ENCODE measurements around the gene MUSK. TPM values are rescaled to one million over a fixed set of nuclear protein-coding genes. Genes with fewer than 3 reads are reported as not detected.

MUSK gene
- total RNA-seq, 1 donor from 2014 or later = 3.7 TPM

- no peak for ATAC-seq
- Histone ChIP-seq H3K27me3 (no peaks in the 10 kb centered on the region), H3K27ac (no peak overlapping the region), H3K4me1 (no peaks in the 10 kb centered on the region), H3K4me3 (no peak overlapping the region), H3K36me3 (no peaks in the 10 kb centered on the region), H3K9me3 (no peaks in the 10 kb centered on the region)
- intact Hi-C loops (cut with DNase I) = no loop called here
- no peak for TF ChIP-seq CTCF (IDR thresholded peaks at IDR 0.05)
- no peak for DNase-seq
Measured at GRCh38 chr9:110712955-110713354, 44.4 kb downstream of the MUSK start.

GRCh38 chr9:110714314-110714713 lies 45.7 kb downstream of the MUSK start:
- Histone ChIP-seq H3K36me3 (no peaks in the 10 kb centered on the region), H3K4me1 (no peaks in the 10 kb centered on the region), H3K27me3 (no peaks in the 10 kb centered on the region), H3K4me3 (no peak overlapping the region), H3K27ac (no peak overlapping the region), H3K9me3 (no peaks in the 10 kb centered on the region)
- ATAC-seq (peak; percentile 47), DNase-seq (no peak)
- intact Hi-C loops (cut with DNase I) = no loop called here
- no peak for TF ChIP-seq CTCF (IDR thresholded peaks at IDR 0.05)

GRCh38 chr9:110728058-110728457 lies 59.5 kb downstream of the MUSK start:
- H3K36me3 ChIP-seq = no peaks in the 10 kb centered on the region
- H3K9me3 ChIP-seq = no peaks in the 10 kb centered on the region
- H3K4me1 ChIP-seq = no peaks in the 10 kb centered on the region
- no peak for ATAC-seq
- no peaks in the 10 kb centered on the region for H3K27me3 ChIP-seq
- DNase-seq = no peak
- no peak overlapping the region for H3K27ac ChIP-seq
- TF ChIP-seq CTCF (IDR thresholded peaks at IDR 0.05) = no peak
- H3K4me3 ChIP-seq = no peak overlapping the region
- intact Hi-C loops (cut with DNase I) = no loop called here

- TF ChIP-seq CTCF (IDR thresholded peaks at IDR 0.05) = no peak
- Histone ChIP-seq H3K36me3 (no peaks in the 10 kb centered on the region), H3K4me1 (no peaks in the 10 kb centered on the region), H3K4me3 (no peak overlapping the region), H3K9me3 (no peaks in the 10 kb centered on the region), H3K27me3 (no peaks in the 10 kb centered on the region), H3K27ac (no peak overlapping the region)
- ATAC-seq = no peak
- intact Hi-C loops (cut with DNase I) = no loop called here
- DNase-seq = no peak
Measured at GRCh38 chr9:110729641-110730040, 61.0 kb downstream of the MUSK start.

- no peaks in the 10 kb centered on the region for H3K27me3 ChIP-seq
- no peak overlapping the region for H3K27ac ChIP-seq
- intact Hi-C loops (cut with DNase I) = no loop called here
- DNase-seq = no peak
- no peak for TF ChIP-seq CTCF (IDR thresholded peaks at IDR 0.05)
- H3K9me3 ChIP-seq = no peaks in the 10 kb centered on the region
- H3K36me3 ChIP-seq = no peaks in the 10 kb centered on the region
- H3K4me1 ChIP-seq = no peaks in the 10 kb centered on the region
- H3K4me3 ChIP-seq = no peak overlapping the region
- no peak for ATAC-seq
Measured at GRCh38 chr9:110731437-110732028, 62.9 kb downstream of the MUSK start.

GRCh38 chr9:110738982-110739381 lies 70.4 kb downstream of the MUSK start:
- Histone ChIP-seq H3K4me3 (no peak overlapping the region), H3K27me3 (no peaks in the 10 kb centered on the region), H3K4me1 (no peaks in the 10 kb centered on the region), H3K36me3 (no peaks in the 10 kb centered on the region), H3K9me3 (no peaks in the 10 kb centered on the region), H3K27ac (no peak overlapping the region)
- no peak for DNase-seq
- intact Hi-C loops (cut with DNase I) = no loop called here
- no peak for TF ChIP-seq CTCF (IDR thresholded peaks at IDR 0.05)
- ATAC-seq = no peak

Data from upper lobe of right lung (tissue), 1 donor.